Measurements from ENCODE around the gene ERMAP. TPM values are rescaled to one million over a fixed set of nuclear protein-coding genes. Genes with fewer than 3 reads are reported as not detected.

ERMAP gene
- total and polyA plus RNA-seq, 2 experiments from 2014 or later, result 4.1 to 9.5 TPM

DNA sequence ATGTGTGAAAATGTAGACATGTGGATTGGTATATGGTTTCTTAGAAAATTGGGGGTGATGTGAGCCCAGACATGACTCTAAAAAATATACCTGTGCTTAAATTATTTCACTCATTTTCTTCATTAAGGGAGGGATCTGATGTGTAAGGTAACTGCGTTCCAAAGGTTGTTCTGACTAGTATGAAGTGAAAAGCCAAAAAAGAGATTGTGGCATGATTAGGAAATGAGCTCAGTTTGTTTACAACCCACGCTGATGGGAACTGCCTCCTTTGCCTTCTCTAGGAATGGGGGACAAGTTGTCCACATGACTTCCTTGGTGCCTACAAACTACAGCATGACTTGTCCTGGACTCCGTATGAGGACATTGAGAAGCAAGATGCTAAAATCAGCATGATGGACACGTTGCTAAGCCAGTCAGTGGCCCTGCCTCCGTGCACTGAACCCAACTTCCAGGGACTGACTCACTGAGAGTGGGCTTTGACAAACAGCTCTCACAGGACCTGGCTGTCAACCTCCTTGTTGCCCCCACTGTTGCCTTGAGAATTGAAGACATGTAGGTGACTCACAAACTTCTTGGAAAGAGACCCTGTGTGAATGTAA, 41.9 kb upstream of the ERMAP start:
- H3K27me3 ChIP-seq, result no peaks in the 10 kb centered on the region
- H3K9me3 ChIP-seq (ENCODE audit: low read depth), result no peaks in the 10 kb centered on the region
- peaks cover 6% of the 10 kb centered on the region for H3K4me1 ChIP-seq (ENCODE audit: low read depth)
- DNase-seq (ENCODE audit: low read depth in 1 of 2, low spot score in 1 of 2), result no peak
- H3K4me3 ChIP-seq, result no peak overlapping the region
- TF ChIP-seq CTCF (IDR thresholded peaks at IDR 0.05; ENCODE audit: low read depth, low read length), result no peak
- peaks cover 35% of the 10 kb centered on the region for H3K36me3 ChIP-seq
- no peak overlapping the region for H3K27ac ChIP-seq

GRCh38 chr1:42776502-42776901, 40.4 kb upstream of the ERMAP start:
- TF ChIP-seq CTCF (IDR thresholded peaks at IDR 0.05; ENCODE audit: low read depth, low read length), result no peak
- peaks cover 35% of the 10 kb centered on the region for H3K36me3 ChIP-seq
- no peak overlapping the region for H3K27ac ChIP-seq
- H3K9me3 ChIP-seq (ENCODE audit: low read depth), result no peaks in the 10 kb centered on the region
- no peaks in the 10 kb centered on the region for H3K27me3 ChIP-seq
- no peak overlapping the region for H3K4me3 ChIP-seq
- H3K4me1 ChIP-seq (ENCODE audit: low read depth), result peaks cover 6% of the 10 kb centered on the region
- DNase-seq (ENCODE audit: low read depth in 1 of 2, low spot score in 1 of 2), result no peak

DNA sequence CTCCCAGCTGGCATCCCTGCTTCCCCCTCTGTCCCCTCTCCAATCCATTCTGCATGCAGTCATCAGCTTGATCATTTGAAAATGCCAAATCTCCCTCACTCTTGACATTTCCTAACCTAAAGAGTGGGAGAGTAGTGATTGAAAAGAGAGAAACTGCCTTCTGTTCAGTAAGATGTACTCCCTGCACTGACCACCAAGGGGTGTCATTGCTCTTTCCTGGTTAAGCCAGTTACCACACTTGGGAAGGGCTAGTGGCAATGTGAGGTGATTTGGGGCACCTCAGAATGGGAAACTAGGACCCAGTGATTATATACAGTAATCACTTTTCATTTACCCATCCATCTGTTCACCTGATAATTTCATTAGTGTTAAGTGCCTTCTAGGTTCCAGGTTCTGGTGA, 39.1 kb upstream of the ERMAP start:
- TF ChIP-seq CTCF (IDR thresholded peaks at IDR 0.05; ENCODE audit: low read depth, low read length), result peak; percentile 79
- H3K27ac ChIP-seq, result no peak overlapping the region
- H3K4me3 ChIP-seq, result no peak overlapping the region
- no peaks in the 10 kb centered on the region for H3K27me3 ChIP-seq
- peaks cover 39% of the 10 kb centered on the region for H3K36me3 ChIP-seq
- DNase-seq (ENCODE audit: low read depth in 1 of 2, low spot score in 1 of 2), result peak; percentile 49 to 61
- H3K9me3 ChIP-seq (ENCODE audit: low read depth), result no peaks in the 10 kb centered on the region
- no peaks in the 10 kb centered on the region for H3K4me1 ChIP-seq (ENCODE audit: low read depth)

GRCh38 chr1:42779725-42780124, 37.2 kb upstream of the ERMAP start:
- H3K9me3 ChIP-seq (ENCODE audit: low read depth), result no peaks in the 10 kb centered on the region
- H3K27ac ChIP-seq, result no peak overlapping the region
- H3K36me3 ChIP-seq, result peaks cover 29% of the 10 kb centered on the region
- no peak for DNase-seq (ENCODE audit: low read depth in 1 of 2, low spot score in 1 of 2)
- H3K4me3 ChIP-seq, result no peak overlapping the region
- no peaks in the 10 kb centered on the region for H3K4me1 ChIP-seq (ENCODE audit: low read depth)
- H3K27me3 ChIP-seq, result no peaks in the 10 kb centered on the region
- TF ChIP-seq CTCF (IDR thresholded peaks at IDR 0.05; ENCODE audit: low read depth, low read length), result no peak

DNA sequence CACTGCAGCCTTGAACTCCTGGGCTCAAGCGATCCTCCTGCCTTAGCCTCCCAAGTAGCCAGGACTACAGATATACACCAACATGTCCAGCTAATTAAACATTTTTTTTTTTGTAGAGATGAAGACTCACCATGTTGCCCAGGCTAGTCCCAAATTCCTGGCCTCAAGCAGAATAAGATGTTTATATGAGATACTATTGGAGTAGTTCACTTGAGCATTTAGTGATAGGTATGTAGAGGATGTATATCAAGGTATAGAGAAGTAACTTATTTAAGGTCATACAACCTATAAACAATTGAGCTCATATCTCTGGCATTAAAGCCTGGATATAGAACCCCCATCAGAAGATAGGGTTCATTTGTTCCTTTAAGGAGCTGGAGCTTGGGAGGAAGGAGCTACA, 36.7 kb upstream of the ERMAP start:
- H3K9me3 ChIP-seq (ENCODE audit: low read depth), result no peaks in the 10 kb centered on the region
- H3K4me3 ChIP-seq, result no peak overlapping the region
- TF ChIP-seq CTCF (IDR thresholded peaks at IDR 0.05; ENCODE audit: low read depth, low read length), result no peak
- no peaks in the 10 kb centered on the region for H3K27me3 ChIP-seq
- no peak overlapping the region for H3K27ac ChIP-seq
- no peak for DNase-seq (ENCODE audit: low read depth in 1 of 2, low spot score in 1 of 2)
- H3K4me1 ChIP-seq (ENCODE audit: low read depth), result no peaks in the 10 kb centered on the region
- H3K36me3 ChIP-seq, result peaks cover 24% of the 10 kb centered on the region
